Forelimb muscle (tissue), 1 donor: ENCODE results near the gene MPV17. TPM values are rescaled to one million over a fixed set of nuclear protein-coding genes. Genes with fewer than 3 reads are reported as not detected.
"Not testable (repeated sequence)": the region's sequence is repeated elsewhere in the genome, so short reads cannot be mapped to it uniquely, and the experiment has no call there.

Experiments
- DNase-seq: peaks from one replicate; pipeline ENCODE4 v3.0.0-alpha.2; 2013; ENCODE audit warnings: low read depth
- polyA plus RNA-seq: library from polyadenylated mRNA; unstranded; fragments of 120-200 nt; gene quantifications from one replicate; pipeline ENCODE4 v1.2.1, GENCODE V29; 2013; ENCODE audit not compliant: insufficient read length

Gene MPV17
- polyA plus RNA-seq, 1 donor: 44.9 TPM

DNA sequence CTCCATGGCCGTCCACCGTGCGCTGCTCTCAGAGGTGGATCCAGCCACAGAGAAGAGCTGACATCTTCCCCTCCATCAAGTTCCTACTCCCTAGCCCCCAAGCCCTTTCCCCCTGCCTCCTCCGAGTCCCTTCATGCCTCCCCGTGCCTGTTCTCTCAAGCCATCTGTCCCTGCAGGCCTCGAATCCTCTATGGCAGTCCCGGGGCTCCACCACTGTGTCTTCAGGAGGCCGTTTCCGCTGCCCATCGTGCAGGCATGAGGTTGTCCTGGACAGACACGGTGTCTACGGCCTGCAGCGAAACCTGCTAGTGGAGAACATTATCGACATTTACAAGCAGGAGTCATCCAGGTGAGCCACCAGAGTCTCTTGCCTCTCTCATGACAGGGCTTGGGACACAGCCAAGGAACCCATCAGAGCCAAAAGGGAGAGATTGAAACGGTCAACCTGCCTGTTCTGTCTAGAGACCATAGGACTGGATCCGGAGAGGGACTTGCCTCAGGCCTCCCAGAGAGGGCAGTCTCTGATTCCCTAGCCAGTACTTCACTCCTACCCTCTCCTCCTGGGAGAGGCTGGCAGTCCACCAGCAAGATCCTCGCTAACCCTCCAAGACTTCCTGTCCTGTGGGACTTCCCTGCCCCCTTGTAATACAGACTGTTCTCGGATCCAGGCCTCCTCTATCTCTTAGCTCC, 24.4 kb downstream of the MPV17 start:
- no peak for DNase-seq

DNA sequence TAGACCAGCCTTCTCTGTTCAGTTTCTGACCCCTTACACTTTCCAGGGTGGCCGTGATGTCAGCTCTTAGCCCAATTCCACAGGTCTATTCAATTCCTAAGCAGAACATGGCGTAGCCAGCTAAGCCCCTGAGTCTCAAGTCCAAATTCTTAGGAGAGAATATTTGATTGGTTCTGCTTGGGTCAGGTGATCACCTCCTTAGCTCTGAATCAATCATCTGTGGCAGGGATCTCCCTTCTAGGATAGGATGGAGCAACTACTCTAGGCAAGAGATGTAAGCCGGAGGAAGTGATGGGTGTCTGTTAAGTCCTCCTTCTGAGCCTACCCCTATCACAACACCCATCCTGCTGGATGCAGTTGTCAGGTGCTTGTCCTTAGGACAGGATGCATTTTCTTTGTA, 25.7 kb downstream of the MPV17 start:
- no peak for DNase-seq

DNA sequence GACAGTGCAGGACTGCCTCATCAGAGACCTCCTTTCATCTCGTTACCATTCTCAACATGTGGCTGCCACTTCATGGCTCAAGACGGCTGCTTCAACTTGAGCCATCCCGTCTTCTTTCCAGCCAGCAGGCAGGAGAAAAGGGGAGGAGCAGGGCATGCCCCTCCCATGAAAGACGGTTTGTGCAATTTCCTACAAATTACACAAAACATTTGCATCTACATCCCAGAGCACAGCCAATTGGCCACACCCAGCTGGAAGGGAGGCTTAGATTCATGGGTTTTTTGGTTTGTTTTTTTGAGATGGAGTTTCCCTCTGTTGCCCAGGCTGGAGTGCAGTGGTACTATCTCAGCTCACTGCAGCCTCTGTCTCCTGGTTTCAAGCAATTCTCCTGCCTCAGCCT, 26.4 kb downstream of the MPV17 start:
- no peak for DNase-seq

DNA sequence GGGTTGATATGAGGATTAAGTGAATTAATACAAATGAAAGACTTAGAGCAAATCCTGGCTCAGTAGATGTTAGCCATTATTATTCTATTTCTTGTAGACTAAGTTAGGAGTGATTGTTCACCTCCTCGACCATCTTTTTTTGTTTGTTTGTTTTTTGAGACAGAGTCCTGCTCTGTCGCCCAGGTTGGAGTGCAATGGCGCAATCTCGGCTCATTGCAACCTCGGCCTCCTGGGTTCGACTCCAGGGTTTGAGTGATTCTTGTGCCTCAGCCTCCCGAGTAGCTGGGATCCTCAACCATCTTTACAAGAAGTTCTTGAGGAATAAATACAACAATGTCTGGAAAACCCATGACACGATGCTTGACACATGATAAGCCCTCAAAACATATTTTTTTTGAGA, 28.0 kb downstream of the MPV17 start:
- DNase-seq: no peak

DNA sequence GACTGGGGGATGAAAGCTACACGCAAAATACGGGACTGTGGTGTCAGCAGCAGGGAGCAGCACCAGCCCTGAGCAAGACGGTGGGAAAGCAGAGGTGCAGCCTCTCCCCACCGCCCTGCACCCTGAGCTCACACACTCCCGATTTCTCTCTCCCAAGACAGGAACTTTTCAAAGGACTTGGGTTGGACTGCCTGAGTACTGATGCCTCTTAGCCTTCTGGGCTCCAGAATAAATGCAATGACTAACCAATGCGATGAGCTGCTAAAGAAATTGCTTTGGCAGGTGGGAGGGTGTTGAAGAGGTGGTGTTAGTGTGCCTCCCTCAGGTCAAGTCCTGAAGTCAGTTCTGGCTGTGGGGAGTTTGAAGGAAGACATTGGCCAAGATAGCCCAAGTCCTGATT, 31.0 kb downstream of the MPV17 start:
- DNase-seq: no peak

DNA sequence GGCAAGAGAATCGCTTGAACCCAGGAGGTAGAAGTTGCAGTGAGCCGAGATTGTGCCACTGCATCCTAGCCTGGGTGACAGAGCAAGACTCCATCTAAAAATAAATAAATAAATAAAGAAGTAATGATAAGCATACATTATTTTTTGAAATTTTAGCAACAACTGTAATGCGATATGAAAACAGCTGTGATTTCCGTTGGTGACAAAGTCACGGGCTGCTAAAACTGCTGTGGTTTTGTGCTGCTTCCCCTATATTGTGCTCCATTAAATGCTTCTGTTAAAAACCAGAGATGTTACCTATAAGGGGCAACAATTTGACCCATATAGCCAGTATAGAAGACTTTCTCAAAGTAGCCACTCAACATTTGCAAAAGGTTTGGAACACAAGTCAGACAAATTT, 32.3 kb downstream of the MPV17 start:
- DNase-seq: no peak

DNA sequence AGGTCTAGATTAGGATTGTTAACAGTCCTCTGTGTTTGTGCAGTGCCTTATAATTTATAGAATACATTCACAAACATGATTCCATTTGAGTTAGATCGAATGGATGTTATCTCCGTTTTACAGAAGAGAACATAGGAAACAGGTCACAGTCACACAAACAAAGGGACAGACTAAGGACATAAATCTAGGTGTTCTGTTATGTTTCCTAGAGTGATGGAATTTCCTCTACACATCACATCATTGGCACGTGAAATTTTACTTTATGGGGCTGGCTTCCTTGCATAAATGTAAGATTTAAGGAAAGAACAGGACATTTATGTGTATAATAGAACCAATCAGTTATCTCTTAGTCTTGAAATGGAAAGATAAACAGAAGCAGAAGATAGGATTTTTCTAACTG, 34.3 kb downstream of the MPV17 start:
- no peak for DNase-seq

DNA sequence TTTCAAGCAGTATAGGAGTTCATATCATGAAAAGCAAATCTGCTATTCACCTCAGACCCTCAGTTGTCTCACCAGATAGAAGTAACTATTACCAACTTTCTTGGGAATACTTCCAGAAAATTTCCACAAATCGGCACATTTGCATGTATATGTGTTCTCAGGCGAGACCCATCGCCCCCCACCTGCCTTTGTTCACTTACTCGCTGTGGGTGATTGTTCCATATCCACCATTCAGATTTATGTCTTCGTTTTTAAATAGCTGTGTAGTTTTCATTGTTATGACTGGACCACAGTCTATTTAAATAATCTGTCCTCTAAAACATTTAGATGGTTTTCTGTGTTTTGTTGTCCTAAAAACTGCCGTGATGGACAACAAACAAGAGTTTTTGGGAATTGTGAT, 37.4 kb downstream of the MPV17 start:
- no peak for DNase-seq

DNA sequence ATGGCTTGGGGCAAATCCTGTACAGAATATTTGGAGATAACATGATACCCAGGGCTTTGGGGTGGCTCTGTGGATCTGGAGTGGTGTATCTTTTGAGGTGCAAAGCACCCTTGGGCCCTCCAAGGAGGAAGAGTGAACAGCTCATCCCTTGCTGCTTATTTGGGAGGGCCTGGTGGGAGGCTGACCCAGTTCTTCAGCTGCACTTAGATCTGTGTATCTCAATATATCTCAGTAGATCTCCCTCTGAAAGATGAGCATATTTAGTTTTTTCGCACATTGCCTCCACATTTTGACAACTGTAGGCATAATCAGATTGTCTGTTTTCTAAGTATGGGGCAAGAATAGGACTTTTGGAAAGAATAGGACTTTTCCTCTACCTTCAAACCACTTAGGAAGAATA, 37.9 kb downstream of the MPV17 start:
- no peak for DNase-seq

DNA sequence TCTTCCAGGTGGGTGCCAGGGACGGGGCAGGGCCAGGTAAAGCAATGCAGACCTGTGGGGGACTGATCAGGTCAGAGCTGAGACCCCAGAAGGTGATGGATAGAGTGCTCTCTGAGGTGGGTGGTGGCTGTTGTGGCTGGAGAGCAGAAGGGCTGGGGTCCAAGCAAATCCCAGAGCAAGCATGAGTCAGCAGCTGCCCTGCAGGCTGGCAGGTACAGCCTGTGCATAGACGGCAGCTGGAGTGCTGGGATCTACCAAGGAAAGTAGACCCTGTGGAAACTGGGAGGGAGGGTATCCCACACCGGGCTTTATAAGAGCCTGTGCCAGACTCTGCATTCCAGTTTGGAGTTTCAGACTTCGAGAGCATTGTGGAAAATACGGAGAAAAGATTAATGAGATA, 40.0 kb downstream of the MPV17 start:
- no peak for DNase-seq

DNA sequence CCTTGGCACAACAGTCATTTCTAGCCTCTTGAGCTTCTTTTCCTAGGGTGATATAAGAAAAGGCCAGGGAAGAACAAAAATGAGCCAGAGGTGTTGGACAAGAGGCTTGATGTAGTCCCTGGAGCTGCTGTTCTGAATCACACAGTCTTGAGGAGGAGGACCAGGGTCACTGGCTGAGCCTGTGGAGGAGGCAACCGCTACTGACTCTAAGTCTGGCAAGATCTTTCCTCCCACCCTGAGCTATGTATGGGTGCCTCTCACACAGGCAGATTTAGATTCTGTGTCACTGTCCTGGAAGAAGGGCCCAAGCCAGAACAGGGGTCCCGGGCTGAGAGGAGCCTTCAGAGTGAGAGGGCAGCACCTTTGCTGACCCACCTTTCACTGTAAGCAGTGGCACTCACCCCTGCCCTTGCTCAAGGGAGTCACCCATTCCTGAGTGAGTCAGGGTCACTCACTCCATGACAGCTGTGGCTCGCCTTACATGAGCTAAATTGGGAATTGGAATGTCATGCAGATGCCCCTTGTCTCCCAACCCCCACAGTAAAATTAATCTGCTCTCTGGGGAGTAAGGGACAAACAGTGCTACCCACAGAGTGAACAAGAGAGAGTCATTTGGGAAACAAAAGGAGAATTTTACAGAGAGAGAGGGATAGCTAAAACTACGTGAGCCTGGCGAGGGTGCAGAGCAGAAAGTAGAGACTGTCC, 40.9 kb downstream of the MPV17 start, which contains the start of gene TRIM54:
TSS of gene TRIM54 (plus strand) at position 575 of the 705 bp plus-strand sequence. CDS start 303 bp downstream, outside the sequence.
- no peak for DNase-seq

DNA sequence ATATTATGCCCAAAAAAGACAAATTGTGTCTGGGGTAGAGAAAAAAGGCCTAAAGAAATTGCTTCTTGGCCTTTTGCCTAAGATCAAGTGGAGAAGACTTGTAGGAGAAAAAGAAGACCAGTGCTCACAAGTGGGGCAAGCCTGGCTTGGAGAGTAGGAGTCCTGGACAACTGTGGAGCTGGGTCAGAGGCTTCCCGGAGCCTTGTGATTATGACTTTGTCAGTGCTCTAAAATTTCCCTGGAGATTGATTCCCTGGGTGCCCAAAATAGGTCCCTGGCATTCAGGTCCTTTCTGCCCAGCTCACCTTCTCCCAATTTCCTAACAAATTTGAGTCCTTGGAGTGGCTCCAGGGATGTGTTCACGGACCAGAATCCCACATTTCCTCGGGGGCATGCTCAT, 41.5 kb downstream of the MPV17 start:
- no peak for DNase-seq

DNA sequence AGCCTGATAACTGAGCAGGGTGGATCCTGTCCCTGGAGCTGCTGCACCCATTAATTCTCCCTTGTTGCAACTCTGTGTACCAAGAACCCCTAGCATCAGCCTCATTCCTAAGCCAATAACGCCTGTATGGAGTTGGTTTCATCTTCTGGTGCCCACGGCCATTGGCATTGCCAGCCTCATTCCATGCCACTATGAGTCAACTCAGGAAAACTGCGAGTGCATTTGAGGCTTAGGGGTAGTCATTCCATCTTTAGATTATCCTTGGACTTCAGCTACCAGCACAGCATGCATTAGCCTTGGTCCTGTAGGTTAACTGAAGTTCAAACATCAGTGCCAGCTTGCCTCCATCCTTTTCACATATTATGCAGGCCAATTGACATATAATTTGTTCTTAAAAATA, 42.1 kb downstream of the MPV17 start:
- DNase-seq: no peak

DNA sequence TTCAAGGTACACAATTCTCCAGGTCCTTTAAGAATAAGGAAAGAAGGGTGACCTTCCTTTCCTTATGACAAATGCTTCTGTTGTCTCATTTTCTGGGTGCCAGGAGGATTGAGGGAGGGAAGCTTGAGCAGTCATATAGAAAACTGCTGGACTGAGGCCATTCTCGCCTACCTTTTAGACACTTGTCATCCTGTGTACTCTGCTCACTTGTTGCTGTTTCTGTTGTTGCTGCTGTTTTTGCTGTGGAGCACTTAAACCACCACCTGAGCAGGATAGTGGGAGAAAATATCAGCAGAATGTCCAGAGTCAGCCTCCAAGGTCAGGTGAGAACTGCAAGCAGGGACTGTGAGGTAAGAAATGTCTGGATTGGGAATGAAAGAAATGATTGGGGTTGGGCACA, 44.9 kb downstream of the MPV17 start:
- DNase-seq: no peak

DNA sequence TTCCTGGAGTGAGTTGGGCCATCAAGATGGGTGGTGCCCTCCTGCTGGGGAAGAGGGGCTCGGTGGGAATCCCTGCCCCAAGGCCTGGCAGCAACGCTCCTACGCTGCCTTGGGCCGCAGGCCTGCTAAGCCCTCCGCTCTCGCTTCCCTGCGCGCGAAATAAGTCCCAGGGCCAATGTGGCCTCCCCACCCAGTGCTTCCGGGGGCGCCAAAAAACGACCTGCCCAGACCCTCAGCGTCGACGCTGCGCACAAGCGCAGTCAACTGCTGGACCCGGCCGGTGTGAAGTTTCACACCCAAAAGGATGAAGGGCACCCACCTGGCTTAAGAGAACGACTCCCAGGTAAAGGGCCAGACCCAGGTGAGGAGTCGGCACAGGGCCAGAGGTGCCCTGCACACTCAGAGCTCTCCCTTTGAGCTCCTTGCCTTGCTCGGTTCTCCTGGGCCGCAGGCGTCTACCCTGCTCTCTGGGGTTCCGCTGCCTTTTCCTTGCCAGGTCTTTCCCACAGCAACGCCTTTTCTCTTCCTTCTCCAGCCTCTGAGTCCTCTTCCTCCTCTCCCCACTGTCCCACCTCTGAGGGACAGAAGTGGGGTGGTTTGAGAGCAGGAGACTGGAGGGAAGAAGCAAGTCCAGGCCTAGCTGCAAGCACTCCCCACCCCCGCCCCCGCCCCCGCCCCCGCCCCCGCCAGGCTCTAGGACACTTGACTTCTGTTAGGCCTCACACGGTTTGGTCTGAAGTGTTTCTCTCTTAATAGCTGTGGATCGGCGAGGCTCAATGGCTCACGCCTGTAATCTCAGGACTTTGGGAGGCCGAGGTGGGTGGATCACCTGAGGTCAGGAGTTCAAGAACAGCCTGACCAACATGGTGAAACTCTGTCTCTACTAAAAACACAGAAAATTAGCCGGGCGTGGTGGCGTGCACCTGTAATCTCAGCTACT, 47.4 kb downstream of the MPV17 start, which contains the start of gene DNAJC5G:
TSS of gene DNAJC5G (plus strand) at position 223 of the 940 bp plus-strand sequence. CDS start 1,296 bp downstream, outside the sequence.
- DNase-seq: no peak

DNA sequence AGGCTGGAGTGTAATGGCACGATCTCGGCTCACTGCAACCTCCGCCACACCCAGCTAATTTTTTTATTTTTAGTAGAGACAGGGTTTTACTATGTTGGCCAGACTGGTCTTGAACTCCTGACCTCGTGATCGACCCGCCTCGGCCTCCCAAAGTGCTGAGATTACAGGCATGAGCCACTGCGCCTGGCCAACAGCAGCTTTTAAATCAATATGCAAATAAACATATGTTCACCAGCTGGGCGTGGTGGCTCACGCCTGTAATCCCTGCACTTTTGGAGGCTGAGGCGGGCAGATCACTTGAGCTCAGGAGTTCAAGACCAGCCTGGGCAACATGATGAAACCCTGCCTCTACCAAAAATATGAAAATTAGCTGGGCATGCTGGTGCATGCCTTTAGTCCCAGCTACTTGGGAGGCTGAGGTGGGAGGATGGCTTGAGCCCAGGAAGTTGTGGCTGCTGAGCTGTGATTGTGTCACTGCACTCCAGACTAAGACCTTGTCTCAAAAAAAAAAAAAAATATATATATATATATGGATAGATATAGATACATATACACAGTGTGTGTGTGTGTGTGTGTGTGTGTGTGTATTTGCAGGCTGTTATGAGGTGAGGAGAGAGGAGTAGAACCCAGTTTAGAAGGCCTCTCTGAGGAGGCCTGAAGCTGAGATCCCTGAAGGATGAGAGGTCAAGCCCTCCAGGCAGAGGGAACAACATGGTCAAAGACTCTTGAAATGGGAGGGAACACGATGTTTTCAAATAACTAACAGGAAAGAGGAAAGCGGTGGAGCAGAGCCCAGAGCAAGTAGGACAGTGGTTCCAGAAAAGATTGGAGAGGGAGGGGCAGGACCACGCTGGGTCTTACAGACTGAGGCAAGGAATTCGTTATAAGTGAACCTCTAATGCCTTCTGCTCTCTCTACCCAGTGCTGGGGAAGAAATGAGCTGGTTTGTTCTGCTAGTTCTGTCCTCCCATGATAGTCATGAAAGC, 50.1 kb downstream of the MPV17 start:
- DNase-seq: not testable (repeated sequence)

DNA sequence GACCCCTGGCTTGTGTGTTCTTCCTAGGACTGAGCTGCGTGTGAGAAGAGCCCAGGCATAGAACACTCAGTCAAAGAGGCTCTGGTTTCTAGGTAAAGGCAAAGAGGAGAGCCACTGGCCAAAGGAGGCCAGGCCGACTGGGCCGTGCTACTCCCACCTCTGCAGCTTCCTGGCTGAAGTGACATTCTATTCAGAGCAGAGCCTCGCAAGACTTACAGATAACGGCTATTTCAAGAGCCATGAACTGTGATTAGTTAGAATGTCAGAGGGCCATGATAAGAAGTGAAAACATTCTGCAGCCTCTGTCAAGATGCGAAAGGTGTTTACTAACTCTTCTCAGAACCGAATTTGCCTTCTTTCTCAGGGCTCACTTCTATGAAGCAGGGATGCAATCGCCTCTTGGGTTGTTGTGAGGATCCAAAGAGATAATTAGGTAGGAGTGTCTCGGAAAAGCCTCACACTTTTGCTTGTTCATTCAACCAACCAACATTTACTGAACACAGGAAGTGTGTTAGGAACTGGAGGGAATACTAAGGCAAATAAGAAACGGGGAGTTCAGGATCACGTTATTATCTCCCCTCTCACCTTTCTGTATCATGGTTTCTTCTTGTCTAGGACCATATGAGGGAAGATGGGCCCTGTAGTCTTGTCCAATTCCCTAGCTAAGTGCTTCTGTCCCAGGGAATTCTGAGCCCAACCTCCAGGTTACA, 51.1 kb downstream of the MPV17 start:
- no peak for DNase-seq

DNA sequence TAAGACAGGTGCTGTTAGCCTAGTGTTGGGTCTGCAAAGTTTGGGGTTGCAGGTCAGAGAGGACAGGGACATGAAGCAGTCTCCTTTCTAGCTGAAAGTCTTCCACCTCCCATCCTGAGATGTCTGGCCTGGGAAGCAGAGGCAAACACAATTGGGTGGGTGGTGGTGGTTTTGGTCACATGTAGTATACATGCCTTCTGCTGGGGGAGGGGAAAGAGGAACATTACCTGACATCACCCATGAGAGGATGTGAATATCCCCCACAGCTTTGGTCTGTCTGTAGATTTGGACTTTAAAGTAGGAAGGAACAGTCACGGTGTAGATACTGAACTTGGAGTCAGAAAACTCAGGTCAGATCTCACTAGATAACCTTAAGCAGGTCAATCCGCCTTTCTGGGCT, 52.2 kb downstream of the MPV17 start:
- DNase-seq: no peak

DNA sequence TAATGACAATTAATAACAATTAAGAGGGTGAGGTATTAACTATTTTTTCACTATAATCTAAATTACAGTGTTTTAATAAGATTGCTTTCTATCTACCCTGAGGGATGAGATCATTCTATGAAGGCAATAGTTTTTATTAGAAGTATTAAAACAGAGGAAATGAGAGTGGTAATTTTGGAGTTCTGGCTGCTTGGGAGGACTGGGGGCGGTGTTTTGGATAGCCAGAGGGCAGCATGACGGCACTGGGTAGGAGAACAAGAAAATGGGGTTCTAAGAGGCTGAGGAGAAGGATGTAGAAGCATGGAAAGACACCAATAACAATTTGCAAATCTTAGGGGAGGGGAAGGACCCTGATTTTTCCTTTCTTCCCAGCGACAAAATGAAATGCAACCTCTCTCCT, 52.8 kb downstream of the MPV17 start:
- DNase-seq: no peak

DNA sequence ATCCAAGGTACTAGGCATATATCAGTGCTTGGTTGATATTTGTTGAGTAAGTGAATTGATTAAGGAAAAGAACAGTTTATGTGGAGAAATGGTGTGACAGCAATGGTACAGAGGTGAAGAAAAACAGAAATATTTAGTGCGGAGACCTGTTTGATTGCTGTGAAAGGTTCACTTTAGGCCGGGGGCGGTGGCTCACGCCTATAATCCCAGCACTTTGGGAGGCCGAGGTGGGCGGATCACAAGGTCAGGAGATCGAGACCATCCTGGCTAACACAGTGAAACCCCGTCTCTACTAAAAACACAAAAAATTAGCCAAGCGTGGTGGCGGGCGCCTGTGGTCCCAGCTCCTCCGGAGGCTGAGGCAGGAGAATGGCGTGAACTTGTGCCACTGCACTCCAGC, 54.6 kb downstream of the MPV17 start:
- not testable (repeated sequence) for DNase-seq
